HL-60 (cell line): Measurements from ENCODE around the gene FUT9.

Source experiments
- DNase-seq, 2 experiments: peaks; one replicate each; pipeline ENCODE4 v3.0.0-alpha.2; 2010 to 2020; ENCODE audit warnings: low read depth in 1 of 2, low spot score in 1 of 2
- H3K27ac ChIP-seq: fragments of 250-450 bp; sonication (Bioruptor Pico); replicated peaks from 2 replicates; pipeline ENCODE4 v1.5.1; 2020; ENCODE audit warnings: mild to moderate bottlenecking, moderate library complexity
- H3K27me3 ChIP-seq: fragments of 250-450 bp; sonication (Bioruptor Pico); 2 replicates; pipeline ENCODE4 v1.5.1; 2021; ENCODE audit warnings: mild to moderate bottlenecking, moderate library complexity; ENCODE audit not compliant: insufficient read depth, poor library complexity, severe bottlenecking
- H3K4me3 ChIP-seq: replicated peaks from 2 replicates; pipeline ENCODE4 v1.5.1; 2011; ENCODE audit warnings: mild to moderate bottlenecking, control low read depth, low read length; ENCODE audit not compliant: insufficient read depth
- CTCF ChIP-seq: IDR thresholded peaks from one replicate; pipeline ENCODE4 v1.5.1; 2011; ENCODE audit warnings: low read length, control low read depth, inconsistent platforms; ENCODE audit not compliant: insufficient read depth
- GABPA ChIP-seq: IDR thresholded peaks from 2 replicates; pipeline ENCODE4 v1.6.1; 2012; ENCODE audit warnings: low read depth
- POLR2AphosphoS5 ChIP-seq: IDR thresholded peaks from 2 replicates; pipeline ENCODE4 v1.6.1; 2012; ENCODE audit warnings: low read depth
- SPI1 ChIP-seq: IDR thresholded peaks from 2 replicates; pipeline ENCODE4 v1.6.1; 2012; ENCODE audit warnings: low read depth, mild to moderate bottlenecking, borderline replicate concordance
- TF ChIP-seq, protein P1 (sequence below): IDR thresholded peaks from 2 replicates; pipeline ENCODE4 v1.6.1; 2012; ENCODE audit warnings: low read depth; ENCODE audit not compliant: insufficient replicate concordance

Gene FUT9

DNA sequence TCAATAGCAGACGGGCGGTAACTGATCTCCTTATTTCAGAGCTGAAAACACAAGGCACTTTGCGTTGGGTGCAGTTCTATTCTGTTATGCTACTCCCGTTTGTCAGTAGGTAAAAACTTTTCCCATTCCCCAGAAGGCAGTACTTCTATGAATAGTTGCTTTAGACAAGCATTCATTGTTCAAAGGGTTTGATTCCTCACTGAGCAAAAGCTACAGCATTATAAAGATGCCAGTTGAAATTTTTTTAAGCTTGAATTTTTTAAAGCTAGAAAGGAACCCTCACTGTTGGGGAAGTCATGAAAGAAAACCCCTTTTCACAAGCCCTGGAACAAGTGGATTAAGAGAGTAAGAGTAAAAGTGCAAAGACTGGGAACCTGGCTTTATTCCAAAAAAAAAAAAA lies 42.3 kb downstream of the FUT9 start:
- DNase-seq, result no peak
- H3K4me3 ChIP-seq, result no peak overlapping the region
- no peak for TF ChIP-seq SPI1
- no peak for TF ChIP-seq GABPA
- TF ChIP-seq, protein P1, sequence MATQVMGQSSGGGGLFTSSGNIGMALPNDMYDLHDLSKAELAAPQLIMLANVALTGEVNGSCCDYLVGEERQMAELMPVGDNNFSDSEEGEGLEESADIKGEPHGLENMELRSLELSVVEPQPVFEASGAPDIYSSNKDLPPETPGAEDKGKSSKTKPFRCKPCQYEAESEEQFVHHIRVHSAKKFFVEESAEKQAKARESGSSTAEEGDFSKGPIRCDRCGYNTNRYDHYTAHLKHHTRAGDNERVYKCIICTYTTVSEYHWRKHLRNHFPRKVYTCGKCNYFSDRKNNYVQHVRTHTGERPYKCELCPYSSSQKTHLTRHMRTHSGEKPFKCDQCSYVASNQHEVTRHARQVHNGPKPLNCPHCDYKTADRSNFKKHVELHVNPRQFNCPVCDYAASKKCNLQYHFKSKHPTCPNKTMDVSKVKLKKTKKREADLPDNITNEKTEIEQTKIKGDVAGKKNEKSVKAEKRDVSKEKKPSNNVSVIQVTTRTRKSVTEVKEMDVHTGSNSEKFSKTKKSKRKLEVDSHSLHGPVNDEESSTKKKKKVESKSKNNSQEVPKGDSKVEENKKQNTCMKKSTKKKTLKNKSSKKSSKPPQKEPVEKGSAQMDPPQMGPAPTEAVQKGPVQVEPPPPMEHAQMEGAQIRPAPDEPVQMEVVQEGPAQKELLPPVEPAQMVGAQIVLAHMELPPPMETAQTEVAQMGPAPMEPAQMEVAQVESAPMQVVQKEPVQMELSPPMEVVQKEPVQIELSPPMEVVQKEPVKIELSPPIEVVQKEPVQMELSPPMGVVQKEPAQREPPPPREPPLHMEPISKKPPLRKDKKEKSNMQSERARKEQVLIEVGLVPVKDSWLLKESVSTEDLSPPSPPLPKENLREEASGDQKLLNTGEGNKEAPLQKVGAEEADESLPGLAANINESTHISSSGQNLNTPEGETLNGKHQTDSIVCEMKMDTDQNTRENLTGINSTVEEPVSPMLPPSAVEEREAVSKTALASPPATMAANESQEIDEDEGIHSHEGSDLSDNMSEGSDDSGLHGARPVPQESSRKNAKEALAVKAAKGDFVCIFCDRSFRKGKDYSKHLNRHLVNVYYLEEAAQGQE, result no peak
- TF ChIP-seq POLR2AphosphoS5, result no peak
- no peak for TF ChIP-seq CTCF
- H3K27ac ChIP-seq, result no peak overlapping the region
- H3K27me3 ChIP-seq, result no peaks in the 10 kb centered on the region

GRCh38 chr6:96059586-96059985 lies 43.8 kb downstream of the FUT9 start:
- Histone ChIP-seq H3K27me3 (no peaks in the 10 kb centered on the region), H3K4me3 (no peak overlapping the region), H3K27ac (no peak overlapping the region)
- TF ChIP-seq GABPA (no peak), SPI1 (no peak), POLR2AphosphoS5 (no peak), CTCF (no peak)
- TF ChIP-seq, protein P1, result no peak
- DNase-seq, result no peak

GRCh38 chr6:96060249-96060648 lies 44.5 kb downstream of the FUT9 start:
- no peak overlapping the region for H3K27ac ChIP-seq
- no peak for DNase-seq
- TF ChIP-seq, protein P1, result no peak
- TF ChIP-seq POLR2AphosphoS5, result no peak
- no peak for TF ChIP-seq SPI1
- TF ChIP-seq CTCF, result no peak
- TF ChIP-seq GABPA, result no peak

More at GRCh38 chr6:96060249-96060648, 44.5 kb downstream of the FUT9 start:
- H3K4me3 ChIP-seq, result no peak overlapping the region
- no peaks in the 10 kb centered on the region for H3K27me3 ChIP-seq
